ENCODE measurements around the gene KIAA1217. TPM values are rescaled to one million over a fixed set of nuclear protein-coding genes. Genes with fewer than 3 reads are reported as not detected.

The KIAA1217 gene
- total RNA-seq, 1 experiment from 2014 or later: 7.8 TPM

- ChIA-PET POLR2A (no interaction called here), RAD21 (ENCODE audit: low non-redundant PET in 1 of 2, low total read pairs in 2 of 2, uncharacterized antibody in 2 of 2, unreplicated experiment in 2 of 2) (no interaction called here), CTCF (no interaction called here)
- no peak for TF ChIP-seq POLR2A (IDR thresholded peaks at IDR 0.05; ENCODE audit: borderline replicate concordance, extremely low read depth, insufficient read depth, insufficient read length)
- TF ChIP-seq EGR1 (IDR thresholded peaks at IDR 0.05; ENCODE audit: low read depth): no peak
- no peak for TF ChIP-seq YY1 (IDR thresholded peaks at IDR 0.05; ENCODE audit: extremely low read depth, insufficient replicate concordance, low read depth, low read length)
- TF ChIP-seq SP1 (IDR thresholded peaks at IDR 0.05; ENCODE audit: low read depth): no peak
- no peak for TF ChIP-seq SRF (IDR thresholded peaks at IDR 0.05; ENCODE audit: low read depth)
- TF ChIP-seq ELF1 (IDR thresholded peaks at IDR 0.05; ENCODE audit: borderline replicate concordance, low read depth): no peak
- TF ChIP-seq REST (IDR thresholded peaks at IDR 0.05; ENCODE audit: low read depth): no peak
- TF ChIP-seq CTCF (IDR thresholded peaks at IDR 0.05 in 2 of 3, conservative IDR thresholded peaks at IDR 0.05 in 1 of 3; ENCODE audit: borderline replicate concordance in 1 of 3, insufficient read depth in 1 of 3, low read depth in 2 of 3, low read length in 2 of 3): no peak
- TF ChIP-seq ZNF274 (IDR thresholded peaks at IDR 0.05; ENCODE audit: low read depth, low read length): no peak
- TF ChIP-seq FOSL1 (IDR thresholded peaks at IDR 0.05; ENCODE audit: low read depth): no peak
- TF ChIP-seq TCF7L2 (IDR thresholded peaks at IDR 0.05; ENCODE audit: borderline replicate concordance, extremely low read depth, insufficient read depth, insufficient read length): no peak
- no peak for TF ChIP-seq CBX3 (IDR thresholded peaks at IDR 0.05; ENCODE audit: low read depth)
- no peak for TF ChIP-seq JUND (IDR thresholded peaks at IDR 0.05)
- TF ChIP-seq ZFX (IDR thresholded peaks at IDR 0.05): no peak
- H3K9ac ChIP-seq (ENCODE audit: low read length): no peak overlapping the region
- no peak overlapping the region for H3K4me2 ChIP-seq (ENCODE audit: low read length)
- no peak overlapping the region for H2AFZ ChIP-seq (ENCODE audit: low read depth, low read length, poor library complexity, severe bottlenecking)
- no peak for DNase-seq (ENCODE audit: low read depth, low spot score)
- H4K20me1 ChIP-seq (ENCODE audit: insufficient read depth): no peaks in the 10 kb centered on the region
- H3K27me3 ChIP-seq (ENCODE audit: insufficient read depth, low read length): no peaks in the 10 kb centered on the region
- H3K79me2 ChIP-seq (ENCODE audit: insufficient read depth, low read length): no peaks in the 10 kb centered on the region
- 0 out of 4 replicates have a peak, but pooled peaks cover 0 to 5% of the 10 kb centered on the region in 2 experiments for H3K4me1 ChIP-seq (ENCODE audit: control insufficient read depth in 1 of 2, insufficient read depth in 2 of 2, low read length in 2 of 2)
- H3K36me3 ChIP-seq (ENCODE audit: control insufficient read depth in 1 of 2, insufficient read depth in 2 of 2, low read length in 2 of 2): no peaks in the 10 kb centered on the region
- ATAC-seq: no peak
- BruUV-seq (replicated peaks): no TSS peak
- no peak overlapping the region for H3K27ac ChIP-seq (ENCODE audit: low read depth, low read length)
- intact Hi-C loops (cut with micrococcal nuclease): no loop called here
- no peaks in the 10 kb centered on the region for H3K9me2 ChIP-seq (ENCODE audit: insufficient read depth)
- no peaks in the 10 kb centered on the region for H3K9me3 ChIP-seq (ENCODE audit: control insufficient read depth in 1 of 2, insufficient read depth in 1 of 2, low read depth in 1 of 2, low read length in 2 of 2)
- no peak overlapping the region for H3K4me3 ChIP-seq (replicated peaks in 1 of 2; ENCODE audit: low read depth in 1 of 2, low read length in 2 of 2)
Observed at GRCh38 chr10:24425151-24425550, 216.2 kb downstream of the KIAA1217 start.
